DMS114 treated with DMSO at 0.1 percent for 48 hours (cell line): ENCODE data around the gene KCNJ6.
"Not testable (repeated sequence)": the region's sequence is repeated elsewhere in the genome, so short reads cannot be mapped to it uniquely, and the experiment has no call there.

ENCODE experiments used
- DNase-seq: peaks from one replicate; lab custom pipeline; 2025; ENCODE audit not compliant: unreplicated experiment; lab: John Stamatoyannopoulos, UW

Gene KCNJ6

GRCh38 chr21:37686991-37687810, 229.1 kb downstream of the KCNJ6 start:
- DNase-seq, result no peak

DNA sequence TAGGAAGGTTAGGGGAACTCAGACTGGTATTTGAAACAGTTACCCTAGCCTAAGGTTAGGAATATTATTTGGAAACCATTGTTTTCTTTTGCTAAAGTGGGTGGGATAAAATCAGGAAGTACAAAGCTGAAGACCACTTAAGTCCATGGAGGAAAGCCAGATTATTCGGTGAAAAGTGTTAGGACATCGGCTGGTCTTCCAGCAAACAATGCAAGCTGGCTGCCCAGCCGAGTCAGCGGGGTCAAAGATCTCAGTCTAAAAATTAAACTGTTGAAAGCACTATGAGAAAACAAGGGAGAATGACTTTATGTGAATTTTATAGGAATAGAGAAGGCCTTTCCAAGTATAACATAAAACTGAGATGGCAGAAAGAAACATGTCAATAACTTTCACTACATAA, 231.7 kb downstream of the KCNJ6 start:
- no peak for DNase-seq

DNA sequence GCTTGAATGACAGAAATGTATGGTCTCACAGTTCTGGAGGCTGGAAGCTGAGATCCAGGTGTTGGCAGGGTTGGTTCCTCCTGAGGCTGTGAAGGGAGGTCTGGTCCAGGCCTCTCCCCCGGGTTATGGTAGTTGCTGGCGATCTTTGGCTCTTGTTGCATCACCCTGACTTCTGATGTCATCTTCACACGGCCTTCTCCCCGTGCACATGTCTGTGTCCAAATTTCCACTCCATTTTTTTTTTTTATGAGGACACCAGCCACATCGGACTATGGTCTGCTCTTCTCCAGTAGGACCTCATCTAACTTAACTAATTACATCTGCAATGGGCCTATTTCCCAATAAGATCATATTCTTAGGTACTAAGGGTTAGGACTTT, 232.2 kb downstream of the KCNJ6 start:
- no peak for DNase-seq

GRCh38 chr21:37683396-37684114, 232.7 kb downstream of the KCNJ6 start:
- DNase-seq, result no peak

DNA sequence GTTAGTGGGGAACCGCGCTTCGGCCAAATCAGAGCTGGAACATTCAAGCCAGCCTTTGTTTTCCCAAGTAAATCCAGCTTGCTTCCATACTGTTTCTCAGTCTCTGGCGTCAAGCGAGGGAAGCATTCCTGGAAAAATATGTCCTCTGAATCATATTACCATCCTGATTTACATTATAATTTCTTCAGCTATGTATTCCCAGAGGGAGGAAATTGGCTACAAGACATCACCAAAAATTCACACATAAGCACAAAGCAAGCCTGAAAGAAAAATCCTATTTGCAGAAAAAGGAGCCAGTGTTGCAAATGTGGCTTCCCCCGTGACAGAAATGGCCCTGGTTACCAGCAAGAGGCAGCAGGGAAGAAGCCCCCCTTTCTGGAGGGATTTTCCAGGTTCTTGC, 233.3 kb downstream of the KCNJ6 start:
- DNase-seq, result no peak

DNA sequence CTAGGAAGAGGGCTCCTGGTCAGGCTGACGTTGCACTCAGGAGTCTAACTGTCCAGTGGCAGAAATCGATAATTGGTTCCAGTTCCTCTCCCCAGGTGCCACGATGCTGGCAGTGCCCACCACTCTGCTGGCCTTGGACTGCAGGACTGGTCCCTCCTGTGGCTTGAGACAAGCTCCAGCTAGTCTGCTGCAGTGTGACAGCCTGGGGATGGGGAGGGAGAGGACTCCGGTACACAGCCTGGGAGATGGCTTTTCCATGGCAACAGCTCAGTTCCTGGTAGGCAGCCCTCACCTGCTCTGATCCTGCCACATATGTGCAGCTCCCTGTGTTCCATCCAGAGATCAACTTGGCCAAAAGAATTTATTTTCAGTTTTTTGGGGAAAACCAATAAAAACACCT, 239.3 kb downstream of the KCNJ6 start:
- DNase-seq, result no peak

DNA sequence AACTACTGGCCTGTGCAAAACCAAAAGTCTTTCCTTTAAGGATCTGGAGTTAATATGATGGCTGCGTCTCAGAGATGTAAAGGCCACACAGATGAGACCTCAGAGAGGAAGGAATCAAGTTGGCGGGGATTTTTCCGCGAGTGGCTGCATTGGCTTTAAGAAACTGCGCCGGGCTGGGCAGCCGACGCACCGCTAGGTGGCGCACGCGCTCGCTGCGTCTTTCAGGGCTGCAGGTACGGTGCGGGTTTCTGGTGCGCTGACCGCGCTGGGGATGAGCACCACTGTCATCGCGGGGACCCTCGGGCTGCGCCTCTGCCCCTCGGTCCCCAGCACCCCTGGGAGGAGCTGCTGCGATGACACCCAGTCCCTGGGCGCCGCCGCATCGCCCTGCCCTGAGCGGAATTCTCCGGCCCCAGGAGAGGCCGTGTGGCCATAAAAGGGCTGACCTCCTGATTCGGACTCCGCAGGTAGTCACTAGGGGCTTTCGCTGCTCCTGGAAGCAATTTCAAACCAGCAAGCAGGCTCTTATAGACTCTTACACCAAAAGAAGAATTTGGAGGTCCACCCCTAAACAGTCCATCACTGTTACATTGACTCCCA, 241.0 kb downstream of the KCNJ6 start:
- no peak for DNase-seq

- no peak for DNase-seq
Observed at GRCh38 chr21:37673801-37674575, 242.3 kb downstream of the KCNJ6 start.

DNA sequence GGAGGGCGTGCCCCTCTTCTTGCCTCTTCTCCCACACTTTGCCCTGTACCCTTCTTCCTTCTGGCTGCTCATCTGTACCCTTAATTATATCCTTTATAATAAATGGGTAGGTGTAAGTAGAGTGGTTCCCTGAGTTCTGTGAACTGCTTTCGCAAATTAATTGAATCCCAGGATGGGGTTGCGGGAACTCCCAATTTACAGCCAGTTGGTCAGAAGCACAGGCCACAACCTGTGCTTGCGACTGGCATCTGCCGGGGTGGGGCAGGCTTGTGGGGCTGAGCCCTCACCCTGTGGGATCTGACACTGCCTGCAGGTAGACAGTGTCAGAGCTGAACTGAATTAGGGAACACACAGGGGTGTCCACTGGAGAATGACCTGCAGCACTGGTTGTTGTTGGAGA, 244.9 kb downstream of the KCNJ6 start:
- no peak for DNase-seq

DNA sequence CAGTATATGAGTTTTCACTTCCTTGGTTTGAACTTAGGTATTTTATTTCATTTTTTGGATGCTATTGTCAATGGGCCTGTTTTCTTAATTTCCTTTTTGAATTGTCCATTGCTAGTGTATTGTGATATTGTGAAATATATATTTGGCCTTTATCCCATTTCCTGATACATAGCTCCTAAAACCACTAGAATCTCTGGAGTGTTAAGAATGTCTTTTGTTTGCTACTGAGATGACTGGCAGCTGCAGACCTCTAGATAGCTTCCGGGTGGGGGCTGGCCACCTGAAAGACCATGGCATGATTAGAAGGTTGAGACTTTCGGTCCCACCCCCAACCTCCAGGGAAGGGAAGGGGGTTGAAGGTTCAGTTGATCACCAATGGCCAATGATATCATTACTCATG, 245.4 kb downstream of the KCNJ6 start:
- DNase-seq, result no peak

GRCh38 chr21:37669249-37669648, 247.0 kb downstream of the KCNJ6 start:
- no peak for DNase-seq

DNA sequence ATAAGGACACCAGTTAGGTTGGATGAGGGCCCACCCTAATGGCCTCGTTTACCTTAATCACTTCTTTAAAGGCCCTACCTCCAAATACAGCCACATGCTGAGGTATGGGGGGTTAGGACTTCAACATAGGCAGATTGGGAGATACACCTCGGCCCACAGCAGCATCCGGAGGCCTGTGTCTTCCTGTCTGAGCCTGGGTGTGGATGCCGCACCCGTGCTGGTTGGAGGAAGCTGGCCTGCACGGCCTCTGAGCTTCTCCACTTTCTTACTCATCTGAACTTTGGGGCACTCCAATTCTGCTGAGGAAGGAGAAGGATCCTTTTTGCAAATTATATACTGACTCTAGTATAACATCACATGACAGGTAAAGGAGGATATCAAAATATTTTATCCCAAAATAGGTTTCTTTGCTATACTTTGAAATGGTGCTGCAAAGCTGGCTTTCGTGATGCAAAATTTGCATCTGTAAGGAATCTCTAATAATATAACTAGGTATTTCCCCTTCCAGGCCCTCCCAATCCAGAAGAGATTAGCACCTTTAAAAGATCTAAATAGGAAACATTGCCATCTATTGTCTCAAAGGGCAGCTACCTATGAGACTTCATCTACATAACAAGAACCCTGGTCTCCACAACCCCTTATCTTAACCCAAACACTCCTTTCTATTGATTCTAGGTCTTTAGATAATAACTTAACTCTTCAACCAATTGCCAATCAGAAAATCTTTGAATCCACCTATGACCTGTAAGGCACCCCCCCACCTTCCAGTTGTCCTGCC, 247.6 kb downstream of the KCNJ6 start:
- no peak for DNase-seq

DNA sequence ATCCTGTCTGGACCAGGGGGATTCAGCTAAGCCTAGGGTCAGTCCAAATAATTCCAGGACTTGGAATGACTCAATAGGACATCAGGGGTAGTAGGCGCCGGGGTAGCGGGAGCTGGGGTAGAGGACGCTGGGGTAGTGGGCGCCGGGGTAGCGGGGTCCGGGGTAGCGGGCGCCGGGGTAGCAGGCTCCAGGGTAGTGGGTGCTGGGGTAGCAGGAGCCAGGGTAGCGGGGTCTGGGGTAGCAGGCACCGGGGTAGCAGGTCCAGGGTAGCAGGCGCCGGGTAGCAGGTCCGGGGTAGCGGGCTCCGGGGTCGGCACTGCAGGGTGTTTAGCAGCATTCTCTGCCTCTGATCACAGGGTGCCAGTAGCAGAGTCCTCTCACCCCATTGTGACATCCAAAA, 248.9 kb downstream of the KCNJ6 start:
- no peak for DNase-seq

GRCh38 chr21:37665230-37666024, 250.8 kb downstream of the KCNJ6 start:
- DNase-seq, result no peak

GRCh38 chr21:37662227-37662626, 254.0 kb downstream of the KCNJ6 start:
- DNase-seq, result not testable (repeated sequence)

- DNase-seq, result no peak
Observed at GRCh38 chr21:37660709-37661108, 255.5 kb downstream of the KCNJ6 start.

- no peak for DNase-seq
Observed at GRCh38 chr21:37659874-37660273, 256.4 kb downstream of the KCNJ6 start.

DNA sequence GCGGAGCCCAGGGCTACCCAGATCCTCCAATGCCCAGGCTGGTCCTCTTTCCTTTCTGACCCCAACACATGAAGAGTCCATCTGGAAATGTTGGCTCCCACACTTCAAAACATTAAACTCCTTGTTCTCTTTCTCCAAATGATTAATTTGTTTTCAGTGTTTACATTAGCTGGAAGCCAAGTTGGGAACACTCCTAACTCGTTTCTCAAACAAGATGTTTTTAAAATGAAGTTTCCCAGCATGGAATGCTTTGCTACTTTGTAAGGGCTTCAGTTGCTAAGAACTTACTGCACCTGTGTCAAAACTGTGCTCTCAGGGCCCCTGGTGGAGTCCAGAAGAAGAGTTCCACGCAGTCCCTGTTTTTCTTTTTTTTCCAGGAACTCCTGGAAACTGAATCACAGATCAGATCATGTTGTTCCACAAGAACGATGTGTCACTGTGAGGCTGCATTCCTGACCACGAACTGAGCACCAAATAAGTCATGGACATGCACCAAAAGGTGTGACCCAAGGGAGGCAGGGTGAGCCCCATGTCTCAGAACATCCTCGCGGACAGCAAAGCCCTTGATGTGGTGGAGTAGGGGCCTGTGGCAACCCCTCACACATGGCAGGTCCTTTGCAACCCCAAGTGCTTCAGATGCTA, 257.3 kb downstream of the KCNJ6 start:
- no peak for DNase-seq

DNA sequence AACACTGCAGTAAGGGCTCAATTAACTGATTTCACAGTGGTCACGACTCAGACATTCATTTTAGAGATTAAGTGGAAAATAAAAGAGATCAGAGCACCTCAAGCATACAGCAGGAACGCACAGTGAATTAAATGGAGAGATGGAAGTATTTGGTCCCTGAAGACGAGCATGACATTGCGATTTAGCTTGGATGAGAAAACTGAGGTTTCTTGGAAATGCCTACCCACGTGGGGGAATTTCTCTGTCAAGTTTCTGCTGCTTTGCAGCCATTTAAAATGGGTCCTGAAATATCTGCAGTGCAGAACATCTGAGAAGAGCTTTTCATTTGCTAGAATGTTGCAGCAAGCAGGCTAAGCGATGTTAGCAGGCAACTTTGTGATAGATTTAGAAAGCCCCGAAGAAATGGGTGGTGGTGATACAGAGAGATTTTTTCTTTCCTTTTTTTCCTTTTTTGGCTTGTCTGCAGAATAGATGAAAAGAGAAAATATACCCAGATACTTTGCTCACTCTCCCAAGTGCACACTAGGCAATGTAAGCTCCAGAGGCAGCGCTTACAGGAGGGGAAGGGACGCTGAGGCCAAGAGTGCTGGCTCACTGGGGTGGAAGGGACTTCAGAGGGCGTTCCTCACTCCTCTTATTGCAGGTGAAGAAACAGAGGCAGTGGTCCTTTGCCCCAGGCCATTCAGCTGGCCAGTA, 258.0 kb downstream of the KCNJ6 start:
- DNase-seq, result no peak
